GDM1 (cell line): Measurements from ENCODE around the gene HACD1.
A peak's percentile ranks its signal among the peaks of the same experiment; 100 is the strongest.

Experiments
- DNase-seq: peaks from one replicate; lab custom pipeline; 2025; lab: John Stamatoyannopoulos, UW

Gene HACD1

GRCh38 chr10:17578603-17579002 is 38.6 kb downstream of the HACD1 start:
- peak; percentile 31 for DNase-seq

GRCh38 chr10:17576768-17577167 is 40.4 kb downstream of the HACD1 start:
- DNase-seq, result no peak

GRCh38 chr10:17564911-17565310 is 52.3 kb downstream of the HACD1 start:
- peak; percentile 0 for DNase-seq

- no peak for DNase-seq
Observed at GRCh38 chr10:17563452-17563851, 53.7 kb downstream of the HACD1 start.

- no peak for DNase-seq
Observed at GRCh38 chr10:17562614-17563013, 54.6 kb downstream of the HACD1 start.

GRCh38 chr10:17561111-17561510 is 56.1 kb downstream of the HACD1 start:
- DNase-seq, result no peak

- DNase-seq, result no peak
Observed at GRCh38 chr10:17557459-17557858, 59.7 kb downstream of the HACD1 start.

GRCh38 chr10:17548770-17549169 is 68.4 kb downstream of the HACD1 start:
- no peak for DNase-seq

GRCh38 chr10:17548162-17548561 is 69.0 kb downstream of the HACD1 start:
- DNase-seq, result no peak

GRCh38 chr10:17547060-17547459 is 70.1 kb downstream of the HACD1 start:
- DNase-seq, result no peak

- no peak for DNase-seq
Observed at GRCh38 chr10:17544465-17544864, 72.7 kb downstream of the HACD1 start.
